Esophagus (tissue), 2 donors: ENCODE data around the gene SDCCAG8. TPM values are rescaled to one million over a fixed set of nuclear protein-coding genes. Genes with fewer than 3 reads are reported as not detected.

Experiments
- H3K27ac ChIP-seq, 2 donors: one replicate each; pipeline ENCODE4 v1.5.1; 2013; ENCODE audit warnings: low read depth in 2 of 2, mild to moderate bottlenecking in 2 of 2, inconsistent platforms in 1 of 2, low read length in 1 of 2, moderate library complexity in 1 of 2
- H3K27me3 ChIP-seq, 2 donors: one replicate each; pipeline ENCODE4 v1.6.1; 2013; ENCODE audit warnings: low read length in 2 of 2, control low read depth in 1 of 2, mild to moderate bottlenecking in 1 of 2; ENCODE audit not compliant: insufficient read depth in 2 of 2, control insufficient read depth in 1 of 2
- H3K36me3 ChIP-seq, 2 donors: one replicate each; pipeline ENCODE4 v1.6.1; 2013; ENCODE audit warnings: low read length in 1 of 2; ENCODE audit not compliant: control insufficient read depth in 2 of 2, insufficient read depth in 2 of 2
- H3K4me1 ChIP-seq, 2 donors: one replicate each; pipeline ENCODE4 v1.6.1; 2013; ENCODE audit warnings: low read length in 1 of 2; ENCODE audit not compliant: control insufficient read depth in 2 of 2, insufficient read depth in 2 of 2
- H3K4me3 ChIP-seq, 2 donors: one replicate each; pipeline ENCODE4 v1.5.1; 2013; ENCODE audit warnings: low read length in 2 of 2, mild to moderate bottlenecking in 2 of 2, low read depth in 1 of 2, moderate library complexity in 1 of 2
- H3K9me3 ChIP-seq, 2 donors: one replicate each; pipeline ENCODE4 v1.6.1; 2013; ENCODE audit warnings: mild to moderate bottlenecking in 2 of 2, low read depth in 1 of 2, low read length in 1 of 2, moderate library complexity in 1 of 2; ENCODE audit not compliant: control insufficient read depth in 2 of 2, insufficient read depth in 1 of 2
- WGBS, 2 donors: extraction: QIAGEN DNeasy Blood & Tissue Kit; methylation state at CpG; one replicate each; pipeline ENCODE4 v1.1.7; 2013; 5-methylcytosine and 5-hydroxymethylcytosine counted together
- polyA plus RNA-seq, 2 donors: library from polyadenylated mRNA; stranded (reverse); fragments of 200-250 nt; gene quantifications; one replicate each; pipeline ENCODE4 v1.2.3, GENCODE V29; 2013
- donor health status: healthy with polysubstance abuse.
- donor health status: Bipolar disorder and iron deficiency.

SDCCAG8 gene
- polyA plus RNA-seq, 2 donors = 11.2 to 12.2 TPM

- Histone ChIP-seq H3K27ac (peak overlapping the region; percentile 24 to 91), H3K36me3 (no peaks in the 10 kb centered on the region), H3K4me1 (no peaks in the 10 kb centered on the region), H3K9me3 (no peaks in the 10 kb centered on the region), H3K27me3 (no peaks in the 10 kb centered on the region), H3K4me3 (peak overlapping the region in 1 of 2 donors; percentile 78)
- WGBS, 2 donors = 10 to 13% methylated on average over 8 of the region's 8 CpGs
Observed at GRCh38 chr1:243253211-243253925, 2.5 kb upstream of the SDCCAG8 start.

GRCh38 chr1:243253926-243254232 lies 2.0 kb upstream of the SDCCAG8 start:
- no peaks in the 10 kb centered on the region for H3K4me1 ChIP-seq
- 4 to 6% methylated on average over 4 of the region's 4 CpGs for WGBS, 2 donors

GRCh38 chr1:243254233-243254926 lies 1.5 kb upstream of the SDCCAG8 start:
- Histone ChIP-seq H3K27ac (peak overlapping the region; percentile 91 to 99), H3K9me3 (no peaks in the 10 kb centered on the region), H3K4me1 (no peaks in the 10 kb centered on the region), H3K27me3 (no peaks in the 10 kb centered on the region), H3K4me3 (peak overlapping the region; percentile 78 to 80), H3K36me3 (no peaks in the 10 kb centered on the region)
- 1% methylated on average over 29 to 50 of the region's 50 CpGs for WGBS, 2 donors

More at GRCh38 chr1:243253926-243254232, 2.0 kb upstream of the SDCCAG8 start:
- Histone ChIP-seq H3K27ac (peak overlapping the region; percentile 70 to 91), H3K36me3 (no peaks in the 10 kb centered on the region), H3K9me3 (no peaks in the 10 kb centered on the region), H3K4me3 (peak overlapping the region; percentile 78 to 80), H3K27me3 (no peaks in the 10 kb centered on the region)

GRCh38 chr1:243254927-243255790 lies 682 bp upstream of the SDCCAG8 start, which contains the start of gene CEP170:
TSS of gene CEP170 (minus strand) at chr1:243255281. CDS start at chr1:243225280, 30,001 bp downstream.
- no peaks in the 10 kb centered on the region for H3K9me3 ChIP-seq
- no peaks in the 10 kb centered on the region for H3K27me3 ChIP-seq
- H3K4me1 ChIP-seq = no peaks in the 10 kb centered on the region
- 0% methylated on average over 69 to 74 of the region's 74 CpGs for WGBS, 2 donors
- H3K36me3 ChIP-seq = no peaks in the 10 kb centered on the region
- H3K4me3 ChIP-seq = peak within 1 kb of the TSS; percentile 78 to 80
- peak within 1 kb of the TSS; percentile 91 to 99 for H3K27ac ChIP-seq

GRCh38 chr1:243256590-243256989 lies 749 bp downstream of the SDCCAG8 start:
- 25 to 35% methylated on average over 2 of the region's 2 CpGs for WGBS, 2 donors
- peak overlapping the region in 1 of 2 donors; percentile 78 for H3K4me3 ChIP-seq
- H3K4me1 ChIP-seq = no peaks in the 10 kb centered on the region
- H3K9me3 ChIP-seq = no peaks in the 10 kb centered on the region
- no peaks in the 10 kb centered on the region for H3K27me3 ChIP-seq
- H3K36me3 ChIP-seq = no peaks in the 10 kb centered on the region
- H3K27ac ChIP-seq = peak overlapping the region in 1 of 2 donors; percentile 90

- H3K4me3 ChIP-seq = peak overlapping the region in 1 of 2 donors; percentile 15
- H3K27ac ChIP-seq = no peak overlapping the region
- 84 to 92% methylated on average over 1 of the region's 1 CpG for WGBS, 2 donors
- no peaks in the 10 kb centered on the region for H3K27me3 ChIP-seq
- H3K4me1 ChIP-seq = no peaks in the 10 kb centered on the region
- H3K9me3 ChIP-seq = no peaks in the 10 kb centered on the region
- no peaks in the 10 kb centered on the region for H3K36me3 ChIP-seq
Observed at GRCh38 chr1:243257189-243257588, 1.3 kb downstream of the SDCCAG8 start.

- Histone ChIP-seq H3K36me3 (no peaks in the 10 kb centered on the region), H3K4me3 (no peak overlapping the region), H3K27ac (no peak overlapping the region), H3K9me3 (no peaks in the 10 kb centered on the region), H3K4me1 (no peaks in the 10 kb centered on the region), H3K27me3 (no peaks in the 10 kb centered on the region)
- WGBS, 2 donors = 94 to 96% methylated on average over 7 of the region's 7 CpGs
Observed at GRCh38 chr1:243258731-243259130, 2.9 kb downstream of the SDCCAG8 start.

GRCh38 chr1:243260221-243260880 lies 4.5 kb downstream of the SDCCAG8 start:
- WGBS, 2 donors = 42 to 47% methylated on average over 4 of the region's 4 CpGs
- H3K27me3 ChIP-seq = no peaks in the 10 kb centered on the region
- no peak overlapping the region for H3K4me3 ChIP-seq
- H3K4me1 ChIP-seq = no peaks in the 10 kb centered on the region
- no peaks in the 10 kb centered on the region for H3K36me3 ChIP-seq
- no peak overlapping the region for H3K27ac ChIP-seq
- H3K9me3 ChIP-seq = no peaks in the 10 kb centered on the region

GRCh38 chr1:243261390-243261789 lies 5.5 kb downstream of the SDCCAG8 start:
- no peaks in the 10 kb centered on the region for H3K9me3 ChIP-seq
- no peaks in the 10 kb centered on the region for H3K27me3 ChIP-seq
- H3K36me3 ChIP-seq = no peaks in the 10 kb centered on the region
- no peak overlapping the region for H3K4me3 ChIP-seq
- no peak overlapping the region for H3K27ac ChIP-seq
- WGBS, 2 donors = 91 to 96% methylated on average over 1 of the region's 1 CpG
- no peaks in the 10 kb centered on the region for H3K4me1 ChIP-seq
